ENCODE measurements around the gene PHC3.
"Not testable (repeated sequence)": the region's sequence is repeated elsewhere in the genome, so short reads cannot be mapped to it uniquely, and the experiment has no call there.

PHC3 gene

GRCh38 chr3:170155604-170156003 is 25.9 kb downstream of the PHC3 start:
- peaks cover 11% of the 10 kb centered on the region for H3K36me3 Mint-ChIP-seq
- H3K27ac Mint-ChIP-seq: no peak overlapping the region
- no peaks in the 10 kb centered on the region for H3K27me3 Mint-ChIP-seq
- peaks cover 66% of the 10 kb centered on the region for H3K4me1 Mint-ChIP-seq
- H3K9me3 Mint-ChIP-seq: no peaks in the 10 kb centered on the region
- no peak overlapping the region for H3K4me3 Mint-ChIP-seq

GRCh38 chr3:170154569-170155143 is 26.9 kb downstream of the PHC3 start:
- peak overlapping the region; percentile 88 for H3K27ac Mint-ChIP-seq
- H3K27me3 Mint-ChIP-seq: no peaks in the 10 kb centered on the region
- peak overlapping the region; percentile 60 for H3K4me3 Mint-ChIP-seq
- H3K4me1 Mint-ChIP-seq: peaks cover 62% of the 10 kb centered on the region
- H3K36me3 Mint-ChIP-seq: peaks cover 8% of the 10 kb centered on the region
- H3K9me3 Mint-ChIP-seq: no peaks in the 10 kb centered on the region

- H3K27me3 Mint-ChIP-seq: no peaks in the 10 kb centered on the region
- peak overlapping the region; percentile 88 for H3K27ac Mint-ChIP-seq
- H3K4me1 Mint-ChIP-seq: peaks cover 60% of the 10 kb centered on the region
- H3K4me3 Mint-ChIP-seq: no peak overlapping the region
- H3K36me3 Mint-ChIP-seq: peaks cover 5% of the 10 kb centered on the region
- no peaks in the 10 kb centered on the region for H3K9me3 Mint-ChIP-seq
These were observed 27.4 kb downstream of the PHC3 start for GRCh38 chr3:170154084-170154483.

GRCh38 chr3:170151536-170151935 is 30.0 kb downstream of the PHC3 start:
- Mint-ChIP-seq H3K27ac (no peak overlapping the region), H3K9me3 (no peaks in the 10 kb centered on the region), H3K36me3 (peaks cover 7% of the 10 kb centered on the region)

GRCh38 chr3:170149016-170149415 is 32.5 kb downstream of the PHC3 start:
- H3K4me3 Mint-ChIP-seq: no peak overlapping the region
- H3K27me3 Mint-ChIP-seq: no peaks in the 10 kb centered on the region
- peaks cover 55% of the 10 kb centered on the region for H3K4me1 Mint-ChIP-seq
- peaks cover 7% of the 10 kb centered on the region for H3K36me3 Mint-ChIP-seq
- H3K9me3 Mint-ChIP-seq: no peaks in the 10 kb centered on the region
- no peak overlapping the region for H3K27ac Mint-ChIP-seq

More at GRCh38 chr3:170151536-170151935, 30.0 kb downstream of the PHC3 start:
- no peak overlapping the region for H3K4me3 Mint-ChIP-seq
- H3K27me3 Mint-ChIP-seq: no peaks in the 10 kb centered on the region
- peaks cover 56% of the 10 kb centered on the region for H3K4me1 Mint-ChIP-seq

- no peaks in the 10 kb centered on the region for H3K27me3 Mint-ChIP-seq
- no peak overlapping the region for H3K27ac Mint-ChIP-seq
- H3K9me3 Mint-ChIP-seq: no peaks in the 10 kb centered on the region
- peaks cover 49% of the 10 kb centered on the region for H3K4me1 Mint-ChIP-seq
- no peak overlapping the region for H3K4me3 Mint-ChIP-seq
- H3K36me3 Mint-ChIP-seq: peaks cover 12% of the 10 kb centered on the region
These were observed 36.3 kb downstream of the PHC3 start for GRCh38 chr3:170145278-170145677.

GRCh38 chr3:170144437-170144843 is 37.1 kb downstream of the PHC3 start:
- Mint-ChIP-seq H3K4me1 (peaks cover 47% of the 10 kb centered on the region), H3K9me3 (no peaks in the 10 kb centered on the region), H3K27ac (peak overlapping the region; percentile 38), H3K27me3 (no peaks in the 10 kb centered on the region), H3K36me3 (peaks cover 9% of the 10 kb centered on the region), H3K4me3 (no peak overlapping the region)

- no peaks in the 10 kb centered on the region for H3K27me3 Mint-ChIP-seq
- peaks cover 48% of the 10 kb centered on the region for H3K4me1 Mint-ChIP-seq
- peaks cover 11% of the 10 kb centered on the region for H3K36me3 Mint-ChIP-seq
- H3K9me3 Mint-ChIP-seq: no peaks in the 10 kb centered on the region
- H3K27ac Mint-ChIP-seq: no peak overlapping the region
- no peak overlapping the region for H3K4me3 Mint-ChIP-seq
These were observed 39.2 kb downstream of the PHC3 start for GRCh38 chr3:170142373-170142772.

- Mint-ChIP-seq H3K4me1 (peaks cover 56% of the 10 kb centered on the region), H3K27me3 (no peaks in the 10 kb centered on the region), H3K36me3 (peaks cover 32% of the 10 kb centered on the region), H3K9me3 (no peaks in the 10 kb centered on the region), H3K4me3 (no peak overlapping the region), H3K27ac (no peak overlapping the region)
These were observed 43.5 kb downstream of the PHC3 start for GRCh38 chr3:170137986-170138385.

- Mint-ChIP-seq H3K4me1 (peaks cover 61% of the 10 kb centered on the region), H3K27ac (no peak overlapping the region), H3K9me3 (no peaks in the 10 kb centered on the region), H3K36me3 (peaks cover 41% of the 10 kb centered on the region), H3K27me3 (no peaks in the 10 kb centered on the region), H3K4me3 (no peak overlapping the region)
These were observed 49.2 kb downstream of the PHC3 start for GRCh38 chr3:170132335-170132734.

- Mint-ChIP-seq H3K9me3 (no peaks in the 10 kb centered on the region), H3K27ac (peak overlapping the region; percentile 62), H3K36me3 (peaks cover 32% of the 10 kb centered on the region), H3K27me3 (no peaks in the 10 kb centered on the region), H3K4me1 (peaks cover 59% of the 10 kb centered on the region), H3K4me3 (no peak overlapping the region)
These were observed 51.0 kb downstream of the PHC3 start for GRCh38 chr3:170130532-170130931.

GRCh38 chr3:170128977-170129431 is 52.5 kb downstream of the PHC3 start:
- peaks cover 53% of the 10 kb centered on the region for H3K4me1 Mint-ChIP-seq
- peaks cover 24% of the 10 kb centered on the region for H3K36me3 Mint-ChIP-seq
- no peaks in the 10 kb centered on the region for H3K9me3 Mint-ChIP-seq
- peak overlapping the region; percentile 61 for H3K27ac Mint-ChIP-seq
- H3K27me3 Mint-ChIP-seq: no peaks in the 10 kb centered on the region
- H3K4me3 Mint-ChIP-seq: peak overlapping the region; percentile 67

GRCh38 chr3:170128259-170128976 is 53.1 kb downstream of the PHC3 start:
- Mint-ChIP-seq H3K36me3 (peaks cover 19% of the 10 kb centered on the region), H3K4me1 (peaks cover 48% of the 10 kb centered on the region), H3K4me3 (peak overlapping the region; percentile 67), H3K9me3 (no peaks in the 10 kb centered on the region), H3K27ac (peak overlapping the region; percentile 61), H3K27me3 (no peaks in the 10 kb centered on the region)

GRCh38 chr3:170117134-170117533 is 64.4 kb downstream of the PHC3 start:
- Mint-ChIP-seq H3K27me3 (no peaks in the 10 kb centered on the region), H3K4me1 (peaks cover 9% of the 10 kb centered on the region), H3K36me3 (peaks cover 12% of the 10 kb centered on the region), H3K27ac (no peak overlapping the region), H3K4me3 (no peak overlapping the region), H3K9me3 (no peaks in the 10 kb centered on the region)

GRCh38 chr3:170114165-170114564 is 67.4 kb downstream of the PHC3 start:
- H3K27ac Mint-ChIP-seq, H3K4me3 Mint-ChIP-seq, H3K9me3 Mint-ChIP-seq, H3K27me3 Mint-ChIP-seq: not testable (repeated sequence)
- H3K4me1 Mint-ChIP-seq: peaks cover 25% of the 10 kb centered on the region
- peaks cover 26% of the 10 kb centered on the region for H3K36me3 Mint-ChIP-seq

GRCh38 chr3:170111147-170111771 is 70.3 kb downstream of the PHC3 start:
- H3K4me1 Mint-ChIP-seq: peaks cover 40% of the 10 kb centered on the region
- H3K4me3 Mint-ChIP-seq: no peak overlapping the region
- peaks cover 34% of the 10 kb centered on the region for H3K36me3 Mint-ChIP-seq
- H3K9me3 Mint-ChIP-seq: no peaks in the 10 kb centered on the region
- no peaks in the 10 kb centered on the region for H3K27me3 Mint-ChIP-seq
- H3K27ac Mint-ChIP-seq: peak overlapping the region; percentile 42
